NCI-H146 treated with DMSO at 0.1 percent for 48 hours (cell line): ENCODE data around the gene DAB2.

Experiments
- DNase-seq: peaks from one replicate; lab custom pipeline; 2025; ENCODE audit not compliant: unreplicated experiment; lab: John Stamatoyannopoulos, UW

The DAB2 gene

DNA sequence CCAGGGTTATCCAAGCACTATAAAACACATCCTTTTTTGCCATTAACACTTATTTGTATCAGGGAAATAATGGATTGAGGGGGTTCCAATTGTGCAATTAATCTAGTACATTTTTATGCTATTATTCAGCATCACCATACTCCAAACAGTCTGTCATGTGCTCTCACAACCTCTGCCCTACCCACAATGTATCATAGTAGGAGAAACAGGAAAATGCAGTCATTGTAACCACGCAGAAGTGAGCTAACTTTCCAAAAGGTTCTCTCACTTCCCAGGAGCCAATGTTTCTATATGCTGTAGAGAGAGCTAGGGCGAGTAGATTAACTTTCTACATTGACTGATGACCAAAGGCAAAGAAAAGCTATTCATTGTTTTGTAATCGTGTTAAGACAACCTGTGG, 29.8 kb downstream of the DAB2 start:
- DNase-seq: no peak

DNA sequence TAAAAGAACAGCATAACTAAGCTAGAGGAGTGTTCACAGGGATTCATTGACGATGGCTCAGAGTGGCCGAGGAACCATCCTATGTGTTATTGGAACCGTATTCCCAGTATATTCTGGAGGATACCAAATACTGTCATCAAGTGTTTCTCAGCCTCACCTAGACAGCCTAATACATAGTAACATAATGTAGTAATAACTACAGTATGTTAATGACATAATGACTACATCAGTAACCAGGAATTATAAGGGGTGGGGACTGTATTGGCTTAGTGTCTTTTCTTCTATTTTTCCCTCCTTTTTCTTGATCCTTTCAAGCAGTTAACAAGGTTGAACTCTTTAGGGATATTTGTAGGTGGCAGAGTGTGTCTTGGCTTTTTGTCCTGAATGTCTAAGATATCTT, 33.8 kb downstream of the DAB2 start:
- no peak for DNase-seq

DNA sequence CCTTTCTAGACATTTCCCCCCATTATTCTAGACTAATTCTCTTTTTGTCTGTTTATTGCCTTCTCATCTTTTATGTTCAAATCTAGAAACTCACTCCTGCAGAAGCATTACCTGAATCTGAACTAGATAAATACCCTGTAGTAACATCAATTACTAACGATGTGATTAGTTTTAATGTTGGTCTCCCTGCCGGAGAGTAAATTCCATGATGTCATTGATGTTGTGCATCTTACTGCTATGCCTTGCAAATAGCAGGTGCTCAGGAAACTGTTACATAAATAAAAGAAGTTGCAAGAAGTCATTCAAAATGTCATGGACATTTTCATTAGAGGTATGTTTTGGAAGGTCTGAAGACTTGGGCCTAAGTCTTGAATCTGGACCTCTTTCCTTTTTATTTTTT, 37.5 kb downstream of the DAB2 start:
- DNase-seq: no peak

DNA sequence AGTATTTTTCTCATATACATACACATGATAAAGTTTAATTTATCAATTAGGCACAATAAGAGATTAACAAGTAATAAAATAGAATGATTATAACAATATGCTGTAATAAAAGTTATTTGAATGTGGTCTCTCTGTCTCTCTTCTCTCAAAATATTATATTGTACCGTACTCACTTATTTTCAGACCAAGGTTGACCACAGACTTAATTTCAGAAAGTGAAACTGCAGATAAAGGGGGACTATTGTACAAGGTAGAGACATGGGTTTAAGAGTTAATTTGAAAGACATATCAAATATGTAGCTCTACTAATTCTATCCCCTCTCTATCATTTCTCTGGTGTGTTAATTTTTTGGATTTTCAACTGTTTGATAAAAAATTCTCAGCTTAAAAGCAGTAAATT, 40.5 kb downstream of the DAB2 start:
- DNase-seq: no peak

DNA sequence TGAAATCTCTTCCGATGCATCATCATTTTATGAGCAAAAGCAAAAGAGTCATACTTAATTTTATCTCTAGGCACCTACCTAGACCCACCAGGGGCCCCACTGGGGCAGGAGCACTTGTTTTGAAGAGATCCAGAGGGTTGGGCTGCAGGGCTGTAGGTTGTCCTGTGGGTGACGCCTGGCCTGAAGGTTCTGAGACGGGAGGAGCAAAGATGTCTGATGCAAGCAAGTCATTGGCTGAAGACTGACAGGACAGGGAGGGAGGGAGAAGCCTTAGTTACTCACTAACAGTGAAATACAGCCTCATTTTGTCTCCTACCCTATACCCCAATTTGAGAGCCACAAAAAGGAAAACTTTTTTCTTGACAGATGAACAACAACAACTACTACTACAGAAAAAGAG, 43.4 kb downstream of the DAB2 start:
- no peak for DNase-seq

DNA sequence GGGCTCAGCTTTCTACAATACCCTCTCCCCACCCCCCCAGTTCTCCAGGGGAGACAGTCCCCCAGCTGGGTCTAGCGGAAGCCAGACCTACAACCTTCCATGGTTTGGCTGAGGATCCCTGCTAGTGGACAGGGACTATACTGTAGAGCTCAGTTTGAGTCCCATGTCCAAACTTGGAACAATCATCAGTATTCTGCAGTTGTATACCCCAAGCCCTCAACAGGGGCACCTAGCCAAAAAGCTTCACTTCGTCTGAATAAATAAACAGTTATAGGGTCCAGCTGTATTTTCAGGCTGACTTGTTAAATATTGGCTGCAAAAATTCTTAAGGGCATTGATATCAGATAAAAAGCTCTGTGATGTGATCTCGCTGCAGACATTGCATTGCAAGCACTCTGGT, 45.1 kb downstream of the DAB2 start:
- DNase-seq: no peak

DNA sequence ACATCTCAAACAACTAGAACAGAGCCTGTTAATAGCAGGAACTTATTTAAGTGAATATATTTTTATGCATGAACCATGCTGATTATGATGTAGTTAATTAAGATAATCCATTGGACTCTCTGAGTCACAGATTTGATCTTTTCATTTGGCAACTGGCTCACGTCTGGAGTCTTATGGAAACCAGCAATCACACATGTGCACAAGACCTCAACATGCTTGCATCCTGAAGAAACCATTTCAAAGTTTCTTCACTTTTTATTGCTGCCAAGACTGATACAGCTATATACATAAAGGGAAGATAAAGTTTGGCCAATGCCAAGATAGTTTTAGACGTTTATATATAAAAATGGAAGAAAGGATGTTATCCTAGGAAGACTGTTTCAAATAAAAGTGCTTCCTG, 47.2 kb downstream of the DAB2 start:
- DNase-seq: no peak

- DNase-seq: peak; percentile 3
Observed at GRCh38 chr5:39376293-39376714, 48.5 kb downstream of the DAB2 start.

GRCh38 chr5:39373791-39374190, 51.0 kb downstream of the DAB2 start:
- no peak for DNase-seq

DNA sequence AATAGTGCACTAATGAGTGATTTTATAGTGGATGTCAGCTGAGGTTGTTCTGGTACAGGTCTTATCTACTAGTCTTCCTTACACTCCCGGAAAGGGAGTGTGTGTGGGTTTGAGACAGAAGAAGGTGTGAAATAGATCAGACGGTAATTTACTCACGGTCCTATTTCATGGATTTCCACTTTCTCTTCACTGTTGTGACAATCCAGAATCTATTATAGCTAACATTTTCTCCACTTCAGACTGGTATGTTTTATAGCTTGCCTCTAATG, 53.5 kb downstream of the DAB2 start:
- DNase-seq: no peak

DNA sequence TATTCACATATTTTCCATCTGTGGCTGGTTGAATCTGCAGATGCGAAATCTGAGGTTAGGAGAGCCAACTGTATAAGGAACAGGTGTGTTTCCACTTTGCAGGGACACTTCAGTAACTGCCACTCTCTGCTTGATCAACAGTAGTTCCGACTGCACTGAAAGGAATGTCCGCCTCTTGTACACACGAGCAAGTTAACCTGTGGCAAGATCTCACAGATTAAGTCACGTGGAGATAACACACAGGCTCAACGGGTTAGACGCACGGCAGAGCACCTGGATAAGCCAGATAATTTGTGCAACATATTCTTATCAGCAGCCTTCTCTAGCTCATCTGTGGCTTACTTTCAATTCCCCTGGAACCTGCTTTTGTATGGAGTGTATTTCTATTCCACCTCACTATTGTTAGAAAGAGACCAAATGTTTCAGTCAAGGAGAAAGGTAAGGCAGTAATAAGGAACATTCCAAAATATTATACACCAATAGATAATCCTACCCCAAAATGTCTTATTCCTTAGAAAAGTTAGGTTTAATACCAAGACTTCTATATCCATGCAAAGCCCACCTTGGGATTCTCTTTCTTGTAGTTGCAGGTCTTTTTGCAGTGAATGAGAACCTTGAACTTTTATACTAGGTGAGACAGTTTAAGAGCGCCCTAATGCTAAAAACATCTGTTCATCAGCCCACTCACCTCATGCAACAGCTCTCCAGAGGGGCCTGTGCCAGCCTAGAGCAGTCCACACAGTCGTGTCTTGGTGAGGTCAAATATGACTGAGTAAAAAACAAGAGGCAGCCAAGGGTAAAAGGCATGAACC, 54.0 kb downstream of the DAB2 start:
- DNase-seq: no peak

- no peak for DNase-seq
Observed at GRCh38 chr5:39369123-39369815, 55.5 kb downstream of the DAB2 start.

GRCh38 chr5:39368116-39368515, 56.7 kb downstream of the DAB2 start:
- DNase-seq: no peak

- DNase-seq: no peak
Observed at GRCh38 chr5:39367711-39368110, 57.1 kb downstream of the DAB2 start.

- DNase-seq: no peak
Observed at GRCh38 chr5:39364367-39364766, 60.4 kb downstream of the DAB2 start, which contains the start of gene C9. TSS of gene C9 (minus strand) at chr5:39364495. CDS start at chr5:39364464, 31 bp downstream.

- DNase-seq: no peak
Observed at GRCh38 chr5:39363217-39363616, 61.6 kb downstream of the DAB2 start.

DNA sequence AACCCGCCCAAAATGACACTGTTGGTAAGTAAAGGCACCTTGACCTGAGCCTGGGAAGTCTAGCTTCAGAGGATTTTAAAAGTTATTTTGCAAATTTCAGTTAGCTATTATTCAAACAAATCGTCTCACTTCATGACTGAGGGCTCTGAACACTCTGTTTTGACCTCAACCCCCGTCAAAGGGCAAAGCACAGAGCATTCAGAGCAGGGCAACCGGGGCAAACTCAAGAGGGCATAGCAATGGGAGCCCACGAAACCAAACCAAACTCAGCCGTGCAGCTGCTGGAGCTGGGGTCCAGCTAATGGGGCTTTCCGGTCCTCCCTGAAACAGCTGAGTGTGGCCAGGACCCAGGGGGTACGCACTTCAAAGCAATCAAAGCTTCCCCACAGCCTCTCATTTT, 62.1 kb downstream of the DAB2 start:
- no peak for DNase-seq

DNA sequence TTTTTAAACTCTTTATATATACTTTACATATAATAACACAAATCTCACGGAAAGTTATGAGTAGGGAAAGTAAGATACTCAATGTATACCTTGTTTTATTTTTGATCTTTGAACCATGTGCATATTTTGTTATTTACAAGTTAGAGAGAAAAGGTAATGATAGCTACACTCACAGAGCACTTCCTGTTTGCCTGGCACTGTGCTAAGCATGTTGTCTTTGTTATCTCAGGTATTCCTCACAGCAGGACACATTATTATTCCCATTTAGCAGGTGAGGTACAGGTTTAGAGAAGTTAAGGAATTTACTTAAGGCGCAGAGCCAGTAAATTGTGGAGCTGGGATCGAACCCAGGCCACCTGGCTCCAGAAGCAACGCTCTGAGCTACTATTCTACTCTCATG, 63.5 kb downstream of the DAB2 start:
- DNase-seq: no peak

DNA sequence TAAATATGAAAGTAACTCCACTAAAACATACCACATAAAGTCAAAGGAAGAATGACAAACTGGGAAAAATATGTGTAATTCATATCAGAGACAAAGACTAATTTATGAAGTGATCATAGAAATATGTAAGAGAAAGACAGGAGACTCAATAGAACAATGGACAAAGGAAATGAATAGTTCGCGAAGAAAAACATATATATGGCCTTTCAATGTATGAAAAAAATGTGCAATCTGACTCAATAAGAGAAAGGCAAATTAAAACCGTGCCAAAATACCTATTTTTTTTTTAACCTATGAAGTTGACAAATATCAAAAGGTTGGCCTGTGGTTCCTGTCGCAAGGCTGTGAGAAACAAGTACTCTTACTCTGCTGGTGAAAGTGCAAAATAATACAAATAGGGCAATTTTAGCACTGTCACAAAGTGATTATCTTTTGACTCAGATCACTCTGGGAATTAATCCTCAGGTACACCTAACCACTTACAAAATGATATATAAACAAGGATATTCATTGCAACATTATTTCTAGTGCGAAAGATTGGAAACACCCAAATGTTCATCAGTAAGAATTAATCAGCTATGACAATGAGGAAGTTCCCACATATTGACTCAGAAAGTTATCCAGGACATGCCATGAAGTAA, 64.2 kb downstream of the DAB2 start:
- no peak for DNase-seq

DNA sequence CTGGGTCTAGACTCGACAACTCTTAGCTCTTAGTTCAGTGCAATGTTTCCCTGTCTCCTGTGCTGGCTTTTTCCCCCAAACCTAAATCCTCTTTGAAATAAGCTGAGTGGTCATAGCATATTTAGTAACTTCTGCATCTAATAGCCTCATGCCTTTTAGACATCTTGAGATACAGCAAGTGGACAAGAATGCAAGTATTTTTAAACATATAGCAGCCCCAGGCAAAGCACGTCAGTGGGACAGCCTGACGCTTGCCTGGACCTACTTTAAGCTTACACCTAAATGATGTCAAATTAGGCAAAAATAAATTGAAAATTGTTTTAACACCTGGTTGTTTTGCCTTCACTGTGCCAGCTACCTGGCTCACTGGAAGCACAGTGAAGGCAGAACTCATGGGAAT, 68.5 kb downstream of the DAB2 start:
- DNase-seq: no peak

DNA sequence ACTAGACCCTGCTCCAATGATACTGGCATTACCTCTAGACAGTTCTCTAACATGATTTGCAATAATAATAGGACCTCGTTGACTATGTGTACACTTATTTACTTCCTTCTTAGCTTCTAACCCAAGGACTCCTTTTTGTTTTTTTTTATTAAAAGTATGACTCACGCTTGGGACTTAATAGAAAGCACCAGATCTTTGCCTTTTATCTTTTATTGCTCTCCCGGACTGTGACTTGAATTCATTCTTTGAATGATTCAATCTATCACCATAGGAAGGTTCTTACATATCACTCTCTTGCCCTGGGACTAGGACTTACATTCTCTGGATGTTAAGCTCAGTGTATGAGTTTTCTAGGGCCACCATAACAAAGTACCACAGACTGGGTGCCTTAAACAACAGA, 69.5 kb downstream of the DAB2 start:
- DNase-seq: no peak

GRCh38 chr5:39353717-39354399, 70.9 kb downstream of the DAB2 start:
- DNase-seq: no peak
